ENCODE measurements around the gene MITF.

MITF gene

GRCh38 chr3:69696367-69696766 is 42.9 kb upstream of the MITF start:
- DNase-seq (ENCODE audit: low read depth), result no peak

GRCh38 chr3:69697381-69697780 is 41.9 kb upstream of the MITF start:
- no peak overlapping the region for H3K4me3 ChIP-seq (ENCODE audit: low read depth, low read length)
- TF ChIP-seq POLR2A (IDR thresholded peaks at IDR 0.05; ENCODE audit: extremely low read depth, insufficient read length) (no peak), MAX (IDR thresholded peaks at IDR 0.05; ENCODE audit: low read depth, low read length) (no peak), MYC (IDR thresholded peaks at IDR 0.05; ENCODE audit: low read depth, low read length) (no peak)
- TF ChIP-seq, protein P1, sequence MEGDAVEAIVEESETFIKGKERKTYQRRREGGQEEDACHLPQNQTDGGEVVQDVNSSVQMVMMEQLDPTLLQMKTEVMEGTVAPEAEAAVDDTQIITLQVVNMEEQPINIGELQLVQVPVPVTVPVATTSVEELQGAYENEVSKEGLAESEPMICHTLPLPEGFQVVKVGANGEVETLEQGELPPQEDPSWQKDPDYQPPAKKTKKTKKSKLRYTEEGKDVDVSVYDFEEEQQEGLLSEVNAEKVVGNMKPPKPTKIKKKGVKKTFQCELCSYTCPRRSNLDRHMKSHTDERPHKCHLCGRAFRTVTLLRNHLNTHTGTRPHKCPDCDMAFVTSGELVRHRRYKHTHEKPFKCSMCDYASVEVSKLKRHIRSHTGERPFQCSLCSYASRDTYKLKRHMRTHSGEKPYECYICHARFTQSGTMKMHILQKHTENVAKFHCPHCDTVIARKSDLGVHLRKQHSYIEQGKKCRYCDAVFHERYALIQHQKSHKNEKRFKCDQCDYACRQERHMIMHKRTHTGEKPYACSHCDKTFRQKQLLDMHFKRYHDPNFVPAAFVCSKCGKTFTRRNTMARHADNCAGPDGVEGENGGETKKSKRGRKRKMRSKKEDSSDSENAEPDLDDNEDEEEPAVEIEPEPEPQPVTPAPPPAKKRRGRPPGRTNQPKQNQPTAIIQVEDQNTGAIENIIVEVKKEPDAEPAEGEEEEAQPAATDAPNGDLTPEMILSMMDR (IDR thresholded peaks at IDR 0.05; ENCODE audit: low read depth, low read length), result no peak
- DNase-seq (ENCODE audit: low read depth), result no peak

More at GRCh38 chr3:69696367-69696766, 42.9 kb upstream of the MITF start:
- no peak overlapping the region for H3K4me3 ChIP-seq (ENCODE audit: low read depth, low read length)
- TF ChIP-seq MYC (IDR thresholded peaks at IDR 0.05; ENCODE audit: low read depth, low read length) (no peak), MAX (IDR thresholded peaks at IDR 0.05; ENCODE audit: low read depth, low read length) (no peak), POLR2A (IDR thresholded peaks at IDR 0.05; ENCODE audit: extremely low read depth, insufficient read length) (no peak)
- TF ChIP-seq, protein P1 (IDR thresholded peaks at IDR 0.05; ENCODE audit: low read depth, low read length), result no peak

DNA sequence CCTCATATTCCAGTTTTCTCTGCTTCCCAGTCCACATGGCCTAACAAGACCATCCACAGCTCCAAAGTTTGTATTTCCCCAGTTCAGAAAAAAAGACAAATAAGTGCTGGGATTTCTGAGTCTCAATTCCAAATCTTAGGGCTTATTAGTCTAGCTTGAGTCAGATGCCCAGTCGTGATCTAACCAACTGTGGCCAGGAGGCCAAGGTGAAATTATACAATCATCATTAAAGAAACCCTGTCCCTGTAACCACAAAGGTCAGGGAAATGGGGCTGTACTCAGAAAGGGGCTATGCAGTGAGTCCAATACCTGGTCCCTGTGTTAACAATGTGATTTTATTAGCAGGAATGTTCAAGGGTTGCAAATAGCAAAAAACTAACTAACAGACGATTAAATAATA is 40.5 kb upstream of the MITF start:
- H3K4me3 ChIP-seq (ENCODE audit: low read depth, low read length), result no peak overlapping the region
- no peak for TF ChIP-seq MAX (IDR thresholded peaks at IDR 0.05; ENCODE audit: low read depth, low read length)
- TF ChIP-seq, protein P1 (IDR thresholded peaks at IDR 0.05; ENCODE audit: low read depth, low read length), result no peak
- no peak for DNase-seq (ENCODE audit: low read depth)

GRCh38 chr3:69699183-69699582 is 40.1 kb upstream of the MITF start:
- DNase-seq (ENCODE audit: low read depth), result no peak
- no peak for TF ChIP-seq MAX (IDR thresholded peaks at IDR 0.05; ENCODE audit: low read depth, low read length)
- TF ChIP-seq MYC (IDR thresholded peaks at IDR 0.05; ENCODE audit: low read depth, low read length), result no peak
- TF ChIP-seq POLR2A (IDR thresholded peaks at IDR 0.05; ENCODE audit: extremely low read depth, insufficient read length), result no peak
- TF ChIP-seq, protein P1 (IDR thresholded peaks at IDR 0.05; ENCODE audit: low read depth, low read length), result no peak
- no peak overlapping the region for H3K4me3 ChIP-seq (ENCODE audit: low read depth, low read length)

- no peak for TF ChIP-seq MYC (IDR thresholded peaks at IDR 0.05; ENCODE audit: low read depth, low read length)
- no peak for TF ChIP-seq MAX (IDR thresholded peaks at IDR 0.05; ENCODE audit: low read depth, low read length)
- TF ChIP-seq, protein P1 (IDR thresholded peaks at IDR 0.05; ENCODE audit: low read depth, low read length), result no peak
- TF ChIP-seq POLR2A (IDR thresholded peaks at IDR 0.05; ENCODE audit: extremely low read depth, insufficient read length), result no peak
- DNase-seq (ENCODE audit: low read depth), result no peak
- H3K4me3 ChIP-seq (ENCODE audit: low read depth, low read length), result no peak overlapping the region
Observed at GRCh38 chr3:69700949-69701348, 38.3 kb upstream of the MITF start.
